ENCODE data around the gene VAPA.

Gene VAPA

DNA sequence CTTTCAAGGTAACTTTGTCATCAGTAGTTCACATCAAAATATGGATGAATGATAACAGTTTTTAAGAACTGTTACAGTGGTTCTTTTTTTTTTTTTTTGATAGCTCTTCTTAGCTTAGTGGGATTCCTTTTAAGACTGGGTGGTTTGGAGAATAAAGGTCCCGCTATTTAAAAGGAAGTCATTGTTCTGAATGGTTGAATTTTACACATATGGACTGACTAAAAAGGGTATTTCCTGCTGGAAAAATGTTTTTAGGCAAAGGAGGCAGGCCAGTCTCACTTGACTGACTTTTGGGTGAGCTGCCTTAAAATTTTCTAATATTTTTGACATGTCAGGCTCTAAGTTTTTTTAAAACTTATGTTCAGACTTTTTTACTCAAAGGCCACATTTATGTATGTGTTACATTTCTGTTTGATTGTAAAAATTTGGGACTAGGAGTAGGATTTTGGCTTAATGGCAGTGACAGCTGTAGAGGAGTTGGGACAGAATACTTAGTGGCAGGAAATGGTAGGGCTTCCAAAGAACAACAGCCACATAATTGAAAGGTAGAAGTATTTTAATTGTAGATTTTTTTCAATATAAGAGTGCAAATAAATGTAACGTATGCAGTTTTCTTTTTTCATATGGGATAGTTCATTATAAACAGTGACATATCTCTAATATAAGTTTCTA lies 13.7 kb downstream of the VAPA start:
- peaks cover 56% of the 10 kb centered on the region for H3K4me1 ChIP-seq (ENCODE audit: insufficient read depth, low read length, severe bottlenecking)
- H3K79me2 ChIP-seq (ENCODE audit: insufficient read depth, low read length) = peaks cover 100% of the 10 kb centered on the region
- peaks cover 26% of the 10 kb centered on the region; the same call in 1 of the 2 replicates for H3K36me3 ChIP-seq (ENCODE audit: insufficient read depth, low read length)
- no peak overlapping the region for H3K9ac ChIP-seq (ENCODE audit: low read length)
- no peak overlapping the region for H2AFZ ChIP-seq (ENCODE audit: low read length)
- no peak for TF ChIP-seq EZH2 (IDR thresholded peaks at IDR 0.05; ENCODE audit: borderline replicate concordance, low read length)
- TF ChIP-seq, protein P1, sequence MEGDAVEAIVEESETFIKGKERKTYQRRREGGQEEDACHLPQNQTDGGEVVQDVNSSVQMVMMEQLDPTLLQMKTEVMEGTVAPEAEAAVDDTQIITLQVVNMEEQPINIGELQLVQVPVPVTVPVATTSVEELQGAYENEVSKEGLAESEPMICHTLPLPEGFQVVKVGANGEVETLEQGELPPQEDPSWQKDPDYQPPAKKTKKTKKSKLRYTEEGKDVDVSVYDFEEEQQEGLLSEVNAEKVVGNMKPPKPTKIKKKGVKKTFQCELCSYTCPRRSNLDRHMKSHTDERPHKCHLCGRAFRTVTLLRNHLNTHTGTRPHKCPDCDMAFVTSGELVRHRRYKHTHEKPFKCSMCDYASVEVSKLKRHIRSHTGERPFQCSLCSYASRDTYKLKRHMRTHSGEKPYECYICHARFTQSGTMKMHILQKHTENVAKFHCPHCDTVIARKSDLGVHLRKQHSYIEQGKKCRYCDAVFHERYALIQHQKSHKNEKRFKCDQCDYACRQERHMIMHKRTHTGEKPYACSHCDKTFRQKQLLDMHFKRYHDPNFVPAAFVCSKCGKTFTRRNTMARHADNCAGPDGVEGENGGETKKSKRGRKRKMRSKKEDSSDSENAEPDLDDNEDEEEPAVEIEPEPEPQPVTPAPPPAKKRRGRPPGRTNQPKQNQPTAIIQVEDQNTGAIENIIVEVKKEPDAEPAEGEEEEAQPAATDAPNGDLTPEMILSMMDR (IDR thresholded peaks at IDR 0.05; ENCODE audit: low read length) = no peak
- H3F3A ChIP-seq (ENCODE audit: insufficient read depth, low read length) = no peaks in the 10 kb centered on the region
- no peaks in the 10 kb centered on the region for H3K27me3 ChIP-seq (ENCODE audit: insufficient read depth, low read length)
- peaks cover 32% of the 10 kb centered on the region for H4K20me1 ChIP-seq (ENCODE audit: insufficient read depth, low read length)
- no peaks in the 10 kb centered on the region for H3K9me2 ChIP-seq (ENCODE audit: low read depth, low read length)
- H3K4me3 ChIP-seq (ENCODE audit: low read depth, low read length, poor library complexity, severe bottlenecking) = no peak overlapping the region
- no peak overlapping the region for H3K4me2 ChIP-seq (ENCODE audit: low read length)
- H3K27ac ChIP-seq (ENCODE audit: low read depth, low read length, poor library complexity, severe bottlenecking) = no peak overlapping the region
- no peaks in the 10 kb centered on the region for H3K9me3 ChIP-seq (ENCODE audit: low read length)

DNA sequence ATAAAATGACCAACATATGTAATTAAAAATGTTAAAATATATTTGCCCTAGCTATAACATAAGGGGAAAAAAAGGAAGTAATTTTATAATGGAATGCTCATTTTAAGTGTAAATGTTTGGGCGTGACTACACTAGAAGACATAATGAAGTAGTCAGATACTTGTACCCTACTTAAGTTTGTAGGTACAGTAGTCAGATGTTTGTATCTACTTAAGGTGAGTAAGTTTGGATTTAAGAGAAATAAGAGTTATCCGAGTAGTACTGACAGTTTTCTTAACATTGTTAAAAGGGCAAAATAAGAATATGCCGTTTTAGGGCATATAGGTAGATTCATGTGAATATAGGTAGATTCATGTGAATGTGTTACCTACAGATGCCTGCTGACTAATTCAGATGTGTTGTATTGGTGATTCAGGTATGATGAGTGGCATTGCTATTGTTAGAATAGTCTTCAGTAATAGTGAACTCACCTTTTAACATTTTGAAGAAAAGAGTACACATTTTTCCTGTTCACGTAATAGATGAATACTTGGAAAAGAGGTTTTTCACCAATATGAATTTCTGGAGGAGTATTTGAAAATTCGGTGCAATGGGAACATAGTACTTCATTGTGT lies 14.9 kb downstream of the VAPA start:
- Histone ChIP-seq H3K4me2 (ENCODE audit: low read length) (no peak overlapping the region), H3K9me3 (ENCODE audit: low read length) (no peaks in the 10 kb centered on the region), H3F3A (ENCODE audit: insufficient read depth, low read length) (no peaks in the 10 kb centered on the region), H3K9me2 (ENCODE audit: low read depth, low read length) (no peaks in the 10 kb centered on the region), H3K27ac (ENCODE audit: low read depth, low read length, poor library complexity, severe bottlenecking) (no peak overlapping the region), H3K4me1 (ENCODE audit: insufficient read depth, low read length, severe bottlenecking) (peaks cover 44% of the 10 kb centered on the region), H2AFZ (ENCODE audit: low read length) (no peak overlapping the region), H3K79me2 (ENCODE audit: insufficient read depth, low read length) (peaks cover 99% of the 10 kb centered on the region), H3K36me3 (ENCODE audit: insufficient read depth, low read length) (peaks cover 38% of the 10 kb centered on the region), H3K9ac (ENCODE audit: low read length) (no peak overlapping the region), H4K20me1 (ENCODE audit: insufficient read depth, low read length) (peaks cover 25% of the 10 kb centered on the region), H3K4me3 (ENCODE audit: low read depth, low read length, poor library complexity, severe bottlenecking) (no peak overlapping the region), H3K27me3 (ENCODE audit: insufficient read depth, low read length) (no peaks in the 10 kb centered on the region)
- TF ChIP-seq, protein P1 (IDR thresholded peaks at IDR 0.05; ENCODE audit: low read length) = no peak
- TF ChIP-seq EZH2 (IDR thresholded peaks at IDR 0.05; ENCODE audit: borderline replicate concordance, low read length) = no peak

DNA sequence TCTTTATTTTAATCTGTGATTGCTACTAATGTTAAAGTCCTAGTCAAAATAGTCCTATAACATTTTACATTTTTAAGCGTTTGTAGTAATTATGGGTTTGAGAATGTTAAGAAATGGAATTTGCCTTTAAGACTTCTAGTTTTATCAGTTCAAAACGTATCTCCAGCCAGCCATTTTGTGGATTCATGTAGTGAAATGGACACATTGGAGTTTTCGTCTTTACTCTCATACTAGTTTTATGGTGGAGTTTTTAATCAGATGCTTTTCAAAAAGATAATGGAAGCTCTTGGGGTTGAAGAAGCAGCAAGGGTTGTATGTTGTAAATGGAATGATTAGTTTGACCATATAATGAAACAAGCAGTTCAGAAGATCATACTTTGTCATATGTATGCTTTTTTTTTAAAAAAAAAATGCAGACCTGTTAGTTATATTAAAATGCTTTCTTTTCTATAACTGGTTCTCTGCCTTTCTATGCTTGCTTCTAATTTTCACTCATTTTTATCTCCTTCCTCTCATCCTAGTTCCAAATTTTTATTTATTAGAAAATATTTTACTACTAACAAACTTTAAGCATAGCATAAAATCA lies 16.6 kb downstream of the VAPA start:
- H3K4me1 ChIP-seq (ENCODE audit: insufficient read depth, low read length, severe bottlenecking) = peaks cover 27% of the 10 kb centered on the region

More for the DNA sequence above, 16.6 kb downstream of the VAPA start:
- H3K27ac ChIP-seq (ENCODE audit: low read depth, low read length, poor library complexity, severe bottlenecking) = no peak overlapping the region
- no peak overlapping the region for H3K9ac ChIP-seq (ENCODE audit: low read length)
- no peaks in the 10 kb centered on the region for H3F3A ChIP-seq (ENCODE audit: insufficient read depth, low read length)
- peaks cover 95% of the 10 kb centered on the region for H3K79me2 ChIP-seq (ENCODE audit: insufficient read depth, low read length)
- H2AFZ ChIP-seq (ENCODE audit: low read length) = no peak overlapping the region
- H3K4me3 ChIP-seq (ENCODE audit: low read depth, low read length, poor library complexity, severe bottlenecking) = no peak overlapping the region
- H4K20me1 ChIP-seq (ENCODE audit: insufficient read depth, low read length) = peaks cover 20% of the 10 kb centered on the region
- no peak overlapping the region for H3K4me2 ChIP-seq (ENCODE audit: low read length)
- no peaks in the 10 kb centered on the region for H3K27me3 ChIP-seq (ENCODE audit: insufficient read depth, low read length)
- H3K36me3 ChIP-seq (ENCODE audit: insufficient read depth, low read length) = peaks cover 44% of the 10 kb centered on the region
- H3K9me2 ChIP-seq (ENCODE audit: low read depth, low read length) = no peaks in the 10 kb centered on the region
- TF ChIP-seq, protein P1 (IDR thresholded peaks at IDR 0.05; ENCODE audit: low read length) = no peak
- TF ChIP-seq EZH2 (IDR thresholded peaks at IDR 0.05; ENCODE audit: borderline replicate concordance, low read length) = no peak
- H3K9me3 ChIP-seq (ENCODE audit: low read length) = no peaks in the 10 kb centered on the region

Data from OCI-LY1 (cell line).